Kidney epithelial cell (primary cell): ENCODE data around the gene NWD2. TPM values are rescaled to one million over a fixed set of nuclear protein-coding genes. Genes with fewer than 3 reads are reported as not detected.
"Not testable (repeated sequence)": the region's sequence is repeated elsewhere in the genome, so short reads cannot be mapped to it uniquely, and the experiment has no call there.

Experiments
- DNase-seq: peaks from one replicate; pipeline ENCODE4 v3.0.0-alpha.2; 2010; ENCODE audit warnings: low read depth
- H3K27me3 ChIP-seq: 2 replicates; pipeline ENCODE4 v1.6.0; 2011; ENCODE audit warnings: low read length; ENCODE audit not compliant: control insufficient read depth, insufficient read depth
- H3K36me3 ChIP-seq: 2 replicates; pipeline ENCODE4 v1.5.1; 2011; ENCODE audit warnings: low read length; ENCODE audit not compliant: control insufficient read depth, insufficient read depth
- H3K4me3 ChIP-seq: 2 replicates; pipeline ENCODE4 v1.5.1; 2011; ENCODE audit warnings: low read depth, mild to moderate bottlenecking, control low read depth, low read length
- CTCF ChIP-seq: IDR thresholded peaks from 2 replicates; pipeline ENCODE4 v1.5.1; 2011; ENCODE audit warnings: mild to moderate bottlenecking, moderate library complexity, low read length, control low read depth, inconsistent platforms; ENCODE audit not compliant: insufficient read depth, poor library complexity, severe bottlenecking
- total RNA-seq: library from RNA; depleted of rRNA; stranded (reverse); fragments of >200 nt; gene quantifications from 2 replicates; pipeline ENCODE4 v1.2.3, GENCODE V29; 2015

The NWD2 gene
- total RNA-seq, 1 donor from 2014 or later, result 0.04 TPM

- no peaks in the 10 kb centered on the region for H3K36me3 ChIP-seq
- no peaks in the 10 kb centered on the region for H3K27me3 ChIP-seq
- no peak overlapping the region for H3K4me3 ChIP-seq
- no peak for TF ChIP-seq CTCF
- no peak for DNase-seq
Observed at GRCh38 chr4:37400241-37400881, 155.8 kb downstream of the NWD2 start.

GRCh38 chr4:37407938-37408826 lies 163.6 kb downstream of the NWD2 start:
- DNase-seq, H3K4me3 ChIP-seq, H3K36me3 ChIP-seq, H3K27me3 ChIP-seq: not testable (repeated sequence)

- DNase-seq, H3K36me3 ChIP-seq, H3K4me3 ChIP-seq, H3K27me3 ChIP-seq: not testable (repeated sequence)
Observed at GRCh38 chr4:37413612-37414011, 169.1 kb downstream of the NWD2 start.

GRCh38 chr4:37415845-37416369 lies 171.4 kb downstream of the NWD2 start:
- no peaks in the 10 kb centered on the region for H3K27me3 ChIP-seq
- TF ChIP-seq CTCF, result no peak

GRCh38 chr4:37421614-37422013 lies 177.1 kb downstream of the NWD2 start:
- Histone ChIP-seq H3K36me3 (no peaks in the 10 kb centered on the region), H3K27me3 (no peaks in the 10 kb centered on the region), H3K4me3 (no peak overlapping the region)
- no peak for TF ChIP-seq CTCF
- no peak for DNase-seq

More at GRCh38 chr4:37415845-37416369, 171.4 kb downstream of the NWD2 start:
- H3K36me3 ChIP-seq, result no peaks in the 10 kb centered on the region
- H3K4me3 ChIP-seq, result no peak overlapping the region
- DNase-seq, result no peak

- no peak for TF ChIP-seq CTCF
- no peak overlapping the region for H3K4me3 ChIP-seq
Observed at GRCh38 chr4:37422102-37422501, 177.6 kb downstream of the NWD2 start.

More at GRCh38 chr4:37422102-37422501, 177.6 kb downstream of the NWD2 start:
- Histone ChIP-seq H3K27me3 (no peaks in the 10 kb centered on the region), H3K36me3 (no peaks in the 10 kb centered on the region)
- no peak for DNase-seq
